ENCODE results near the gene HYAL2. TPM values are rescaled to one million over a fixed set of nuclear protein-coding genes. Genes with fewer than 3 reads are reported as not detected.
A peak's percentile ranks its signal among the peaks of the same experiment; 100 is the strongest.

HYAL2 gene
- total RNA-seq, 1 experiment from 2014 or later: 29.6 TPM

DNA sequence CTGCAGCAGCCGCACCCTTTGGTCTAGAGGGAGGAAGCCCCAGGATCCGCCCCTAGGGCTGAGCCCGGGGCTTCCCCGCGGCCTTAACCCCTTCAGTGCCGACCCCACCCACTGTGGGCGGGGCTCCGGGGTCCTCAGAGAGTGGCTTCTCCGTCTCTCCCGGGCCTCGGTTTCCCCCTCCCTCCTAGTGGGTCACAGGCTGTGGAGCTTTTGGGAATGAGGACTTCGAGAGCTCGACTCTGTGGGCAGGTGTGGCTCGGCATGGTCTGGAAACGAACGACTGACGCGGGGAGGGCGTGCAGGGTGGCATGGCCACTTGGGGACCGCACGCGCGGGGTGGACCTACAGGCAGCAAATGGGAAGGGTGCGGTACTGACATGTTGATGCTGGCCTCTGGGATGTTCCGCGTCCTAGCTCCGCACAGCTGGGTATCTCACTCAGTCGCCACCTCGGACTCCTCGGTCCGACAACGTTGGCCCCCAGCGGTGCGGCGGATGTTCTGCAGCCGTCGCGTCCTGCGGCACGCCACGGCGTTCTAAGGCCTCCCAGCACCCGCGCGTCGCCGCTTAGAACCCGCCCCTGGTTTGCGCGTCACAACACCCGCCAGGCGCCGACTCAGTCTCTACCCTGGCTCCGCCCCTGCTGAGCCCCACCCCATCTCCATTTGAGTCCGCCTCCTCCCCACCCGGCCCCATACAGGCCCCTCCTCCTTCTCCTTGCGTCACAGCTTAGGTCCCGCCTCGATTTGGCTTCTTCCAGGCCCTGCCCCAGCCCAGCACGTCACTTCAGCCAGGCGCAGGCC, 23.5 kb downstream of the HYAL2 start, which contains the start of the genes HYAL3 and NAA80:
Gene HYAL3, minus strand, starts transcription at position 570 of the 802 bp plus-strand sequence. CDS start 3,803 bp downstream, outside the sequence.
Gene NAA80, minus strand, starts transcription at position 570 of the 802 bp plus-strand sequence. CDS start 1,942 bp downstream, outside the sequence.
- CTCF ChIA-PET: interaction anchor here (0.5 to 0.9 kb wide), 6 partner anchors 19 to 270 kb away, joined by 3 to 9 read pairs (median 4); partner anchors contain the start of genes HEMK1 and TUSC2
- H2AFZ ChIP-seq: peak within 1 kb of the TSS; percentile 94
- TF ChIP-seq, protein P1, sequence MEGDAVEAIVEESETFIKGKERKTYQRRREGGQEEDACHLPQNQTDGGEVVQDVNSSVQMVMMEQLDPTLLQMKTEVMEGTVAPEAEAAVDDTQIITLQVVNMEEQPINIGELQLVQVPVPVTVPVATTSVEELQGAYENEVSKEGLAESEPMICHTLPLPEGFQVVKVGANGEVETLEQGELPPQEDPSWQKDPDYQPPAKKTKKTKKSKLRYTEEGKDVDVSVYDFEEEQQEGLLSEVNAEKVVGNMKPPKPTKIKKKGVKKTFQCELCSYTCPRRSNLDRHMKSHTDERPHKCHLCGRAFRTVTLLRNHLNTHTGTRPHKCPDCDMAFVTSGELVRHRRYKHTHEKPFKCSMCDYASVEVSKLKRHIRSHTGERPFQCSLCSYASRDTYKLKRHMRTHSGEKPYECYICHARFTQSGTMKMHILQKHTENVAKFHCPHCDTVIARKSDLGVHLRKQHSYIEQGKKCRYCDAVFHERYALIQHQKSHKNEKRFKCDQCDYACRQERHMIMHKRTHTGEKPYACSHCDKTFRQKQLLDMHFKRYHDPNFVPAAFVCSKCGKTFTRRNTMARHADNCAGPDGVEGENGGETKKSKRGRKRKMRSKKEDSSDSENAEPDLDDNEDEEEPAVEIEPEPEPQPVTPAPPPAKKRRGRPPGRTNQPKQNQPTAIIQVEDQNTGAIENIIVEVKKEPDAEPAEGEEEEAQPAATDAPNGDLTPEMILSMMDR (conservative IDR thresholded peaks at IDR 0.05): no peak
- no peak for TF ChIP-seq EZH2 (IDR thresholded peaks at IDR 0.05; ENCODE audit: low read depth)

DNA sequence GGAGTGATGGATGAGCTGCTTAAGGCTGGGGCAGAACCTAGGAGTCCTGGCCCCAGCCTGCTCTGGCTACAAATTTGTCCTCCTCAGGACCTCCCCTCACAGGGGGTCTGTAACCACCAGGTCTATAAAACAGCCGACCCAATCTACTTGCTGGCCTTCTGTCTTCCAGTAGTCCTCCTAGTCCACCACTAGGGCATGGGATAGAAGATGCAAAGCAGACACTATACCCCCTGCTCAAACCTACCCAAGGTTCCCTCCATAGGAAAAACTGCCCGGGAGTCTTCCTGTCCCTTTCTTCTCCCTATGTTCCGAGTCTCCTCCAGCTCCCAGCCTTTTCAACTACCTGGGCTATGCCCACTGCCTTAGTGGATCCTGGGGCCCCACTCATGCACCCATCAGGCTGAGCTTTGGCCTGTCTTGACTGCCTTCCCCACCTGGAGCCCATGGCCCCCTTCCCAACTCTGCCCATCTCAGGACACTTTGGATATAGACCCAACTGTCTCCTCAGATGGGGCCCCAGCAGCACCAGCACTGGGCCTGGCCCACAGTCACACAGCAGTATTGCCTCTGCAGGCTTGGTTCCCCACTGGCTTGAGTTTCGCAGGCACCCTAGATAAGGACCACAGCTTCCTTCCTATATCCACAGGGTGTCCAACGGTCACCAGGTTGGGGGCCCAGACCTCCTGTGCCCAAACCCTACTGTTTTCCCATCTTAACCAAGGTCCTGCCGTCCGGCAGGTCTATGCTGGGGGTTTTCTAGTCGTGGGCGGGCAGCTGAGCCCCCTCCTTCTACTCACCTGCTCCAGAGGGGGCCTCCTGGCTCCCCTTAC, 24.4 kb downstream of the HYAL2 start:
- no peaks in the 10 kb centered on the region for H3K36me3 ChIP-seq (ENCODE audit: low read depth)
- no peak for DNase-seq
- intact Hi-C loops (cut with micrococcal nuclease; ENCODE audit: unreplicated experiment): loop anchor here (2.0 kb wide), 1 partner anchor 33 kb away; no protein-coding TSS in a partner anchor
- H3K79me2 ChIP-seq (ENCODE audit: low read depth): 0 out of 2 replicates have a peak, but pooled peaks cover 10% of the 10 kb centered on the region
- peak overlapping the region; percentile 95 for H3K4me3 ChIP-seq
- H2AFZ ChIP-seq: no peak overlapping the region
- TF ChIP-seq, protein P1 (conservative IDR thresholded peaks at IDR 0.05): no peak
- no peak for TF ChIP-seq EZH2 (IDR thresholded peaks at IDR 0.05; ENCODE audit: low read depth)
- TSS peak; percentile 41 for BruUV-seq (replicated peaks)
- no peaks in the 10 kb centered on the region for H3K9me3 ChIP-seq (ENCODE audit: insufficient read depth, low read depth)
- no peaks in the 10 kb centered on the region for H4K20me1 ChIP-seq (ENCODE audit: insufficient read depth)
- H3K9me2 ChIP-seq (ENCODE audit: insufficient read depth): no peaks in the 10 kb centered on the region
- H3K4me1 ChIP-seq (replicated peaks; ENCODE audit: insufficient read depth): peaks cover 20% of the 10 kb centered on the region
- H3K27ac ChIP-seq: no peak overlapping the region
- peak overlapping the region; percentile 94 for H3K4me2 ChIP-seq
- POLR2A ChIA-PET (ENCODE audit: unreplicated experiment): interaction anchor here (0.6 kb wide), 1 partner anchor 271 kb away, joined by 3 read pairs; the partner anchor contains the start of gene HEMK1
- H3K27me3 ChIP-seq (ENCODE audit: insufficient read depth, low read depth): no peaks in the 10 kb centered on the region
- H3F3A ChIP-seq (ENCODE audit: insufficient read depth, low read depth): peaks cover 9% of the 10 kb centered on the region; the same call in 1 of the 2 replicates
- CTCF ChIA-PET: no interaction called here

More for the DNA sequence above, 23.5 kb downstream of the HYAL2 start, which contains the start of the genes HYAL3 and NAA80:
- BruUV-seq (replicated peaks): no TSS peak
- peak; percentile 94 to 99 for DNase-seq
- intact Hi-C loops (cut with micrococcal nuclease; ENCODE audit: unreplicated experiment): loop anchor here (1.0 to 2.0 kb wide), 2 partner anchors 18 to 34 kb away; no protein-coding TSS in a partner anchor
- 0 out of 2 replicates have a peak, but pooled peaks cover 10% of the 10 kb centered on the region for H3K79me2 ChIP-seq (ENCODE audit: low read depth)
- H4K20me1 ChIP-seq (ENCODE audit: insufficient read depth): no peaks in the 10 kb centered on the region
- no peaks in the 10 kb centered on the region for H3K9me3 ChIP-seq (ENCODE audit: insufficient read depth, low read depth)
- peaks cover 20% of the 10 kb centered on the region for H3K4me1 ChIP-seq (replicated peaks; ENCODE audit: insufficient read depth)
- peak within 1 kb of the TSS; percentile 95 for H3K4me3 ChIP-seq
- H3F3A ChIP-seq (ENCODE audit: insufficient read depth, low read depth): peaks cover 9% of the 10 kb centered on the region; the same call in 1 of the 2 replicates
- H3K27me3 ChIP-seq (ENCODE audit: insufficient read depth, low read depth): no peaks in the 10 kb centered on the region
- H3K4me2 ChIP-seq: peak within 1 kb of the TSS; percentile 94
- no peaks in the 10 kb centered on the region for H3K9me2 ChIP-seq (ENCODE audit: insufficient read depth)
- peak within 1 kb of the TSS; percentile 76 for H3K27ac ChIP-seq
- H3K36me3 ChIP-seq (ENCODE audit: low read depth): no peaks in the 10 kb centered on the region
- POLR2A ChIA-PET (ENCODE audit: unreplicated experiment): interaction anchor here (0.5 to 1.2 kb wide), 10 partner anchors 18 to 329 kb away, joined by 3 to 36 read pairs (median 6); partner anchors contain the start of genes SEMA3B and TUSC2

DNA sequence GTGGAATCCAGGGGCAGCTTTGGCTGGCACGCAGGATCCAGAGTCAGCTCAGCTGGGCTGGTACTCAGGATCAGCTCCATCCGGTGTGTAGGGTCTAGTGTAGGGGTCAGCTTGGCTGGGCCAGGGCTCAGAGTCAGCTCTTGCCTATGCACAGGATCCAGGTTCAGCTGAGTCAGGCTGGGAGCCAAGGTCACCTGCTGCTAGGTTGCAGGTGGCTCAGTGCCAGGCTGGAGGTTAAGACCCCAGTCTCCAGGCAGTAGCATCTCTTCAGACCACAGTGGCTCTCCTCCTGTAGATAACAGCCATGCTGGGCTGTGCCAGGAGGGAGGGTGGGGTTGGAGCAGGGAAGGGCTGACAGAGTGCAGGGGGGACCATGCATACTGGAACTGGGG, 25.2 kb downstream of the HYAL2 start:
- no TSS peak for BruUV-seq (replicated peaks)
- CTCF ChIA-PET: no interaction called here
- intact Hi-C loops (cut with micrococcal nuclease; ENCODE audit: unreplicated experiment): no loop called here
- Histone ChIP-seq H3K79me2 (ENCODE audit: low read depth) (0 out of 2 replicates have a peak, but pooled peaks cover 10% of the 10 kb centered on the region), H3K9me2 (ENCODE audit: insufficient read depth) (no peaks in the 10 kb centered on the region), H3K36me3 (ENCODE audit: low read depth) (no peaks in the 10 kb centered on the region), H3K9me3 (ENCODE audit: insufficient read depth, low read depth) (no peaks in the 10 kb centered on the region), H2AFZ (no peak overlapping the region), H3K27me3 (ENCODE audit: insufficient read depth, low read depth) (no peaks in the 10 kb centered on the region), H4K20me1 (ENCODE audit: insufficient read depth) (no peaks in the 10 kb centered on the region), H3K4me1 (replicated peaks; ENCODE audit: insufficient read depth) (peaks cover 26% of the 10 kb centered on the region), H3F3A (ENCODE audit: insufficient read depth, low read depth) (peaks cover 9% of the 10 kb centered on the region; the same call in 1 of the 2 replicates), H3K27ac (no peak overlapping the region), H3K4me3 (no peak overlapping the region), H3K4me2 (no peak overlapping the region)
- no peak for TF ChIP-seq EZH2 (IDR thresholded peaks at IDR 0.05; ENCODE audit: low read depth)
- TF ChIP-seq, protein P1 (conservative IDR thresholded peaks at IDR 0.05): no peak
- POLR2A ChIA-PET (ENCODE audit: unreplicated experiment): interaction anchor here (0.6 kb wide), 1 partner anchor 272 kb away, joined by 3 read pairs; the partner anchor contains the start of gene HEMK1
- no peak for DNase-seq

Measured in PC-9 (cell line).